Caco-2 (cell line): ENCODE results near the gene LOXL3. TPM values are rescaled to one million over a fixed set of nuclear protein-coding genes. Genes with fewer than 3 reads are reported as not detected.
A peak's percentile ranks its signal among the peaks of the same experiment; 100 is the strongest.

Experiments used
- BruUV-seq: library from RNA; stranded (reverse); fragments of 400-500 nt; replicated peaks from 2 replicates; lab custom pipeline; 2021; lab: Mats Ljungman, UMichigan
- CTCF ChIA-PET: fragments of 300-600 bp; sonication (Branson Sonifier 250); formaldehyde crosslinking; loops from one replicate; lab custom pipeline; 2022; ENCODE audit warnings: antibody characterized with exemption; lab: Charles Lee
- POLR2A ChIA-PET: fragments of 300-600 bp; sonication (Branson Sonifier 250); formaldehyde crosslinking; loops from one replicate; lab custom pipeline; 2022; ENCODE audit warnings: antibody characterized with exemption; lab: Charles Lee
- DNase-seq, 2 experiments: peaks; one replicate each; pipeline versions ENCODE4 v3.0.0 to v3.0.0-alpha.2; 2020 to 2022
- H3K27me3 ChIP-seq: replicated peaks from 2 replicates; pipeline ENCODE4 v1.6.0; 2011; ENCODE audit warnings: low read length; ENCODE audit not compliant: control insufficient read depth, insufficient read depth
- H3K36me3 ChIP-seq: 2 replicates; pipeline ENCODE4 v1.5.1; 2011; ENCODE audit warnings: low read length; ENCODE audit not compliant: control insufficient read depth, insufficient read depth
- H3K4me1 ChIP-seq: fragments of 250-450 bp; sonication (Bioruptor Pico); 2 replicates; pipeline ENCODE4 v1.5.1; 2020; ENCODE audit warnings: mild to moderate bottlenecking
- H3K4me3 ChIP-seq: 2 replicates; pipeline ENCODE4 v1.5.1; 2011; ENCODE audit warnings: low read depth, mild to moderate bottlenecking, control low read depth, low read length
- H3K9me3 ChIP-seq: fragments of 250-450 bp; sonication (Bioruptor Pico); 2 replicates; pipeline ENCODE4 v1.5.1; 2020; ENCODE audit warnings: mild to moderate bottlenecking, moderate library complexity
- H3K27ac Mint-ChIP-seq: one replicate; pipeline ENCODE4 v1.8.0; 2022; ENCODE audit warnings: mixed read lengths; ENCODE audit not compliant: unreplicated experiment
- H3K27me3 Mint-ChIP-seq: one replicate; pipeline ENCODE4 v1.8.0; 2022; ENCODE audit warnings: mixed read lengths; ENCODE audit not compliant: insufficient read depth, unreplicated experiment
- H3K36me3 Mint-ChIP-seq: one replicate; pipeline ENCODE4 v1.8.0; 2022; ENCODE audit warnings: mild to moderate bottlenecking, mixed read lengths; ENCODE audit not compliant: insufficient read depth, unreplicated experiment
- H3K4me1 Mint-ChIP-seq: one replicate; pipeline ENCODE4 v1.8.0; 2022; ENCODE audit warnings: low read depth, mixed read lengths; ENCODE audit not compliant: unreplicated experiment
- H3K4me3 Mint-ChIP-seq: one replicate; pipeline ENCODE4 v1.8.0; 2022; ENCODE audit warnings: mild to moderate bottlenecking, moderate library complexity, mixed read lengths; ENCODE audit not compliant: unreplicated experiment
- H3K9me3 Mint-ChIP-seq: one replicate; pipeline ENCODE4 v1.8.0; 2022; ENCODE audit warnings: mixed read lengths; ENCODE audit not compliant: unreplicated experiment
- CTCF ChIP-seq, 2 experiments: fragments of 200-600 bp in 1 of 2; IDR thresholded peaks; 1 replicate in 1 of 2; 2 replicates in 1 of 2; pipeline versions ENCODE4 v1.5.1 to v1.8.0; 2011 to 2022; ENCODE audit warnings: antibody characterized with exemption in 1 of 2, control low read depth in 1 of 2, inconsistent platforms in 1 of 2, low read depth in 1 of 2, low read length in 1 of 2, mild to moderate bottlenecking in 1 of 2, moderate library complexity in 1 of 2; ENCODE audit not compliant: insufficient read depth in 1 of 2, severe bottlenecking in 1 of 2, unreplicated experiment in 1 of 2
- intact Hi-C: fragments of 100-400 bp; cut with micrococcal nuclease; formaldehyde crosslinking; loops from one replicate; pipeline ENCODE4 v1.10.0; 2022; ENCODE audit not compliant: unreplicated experiment
- total RNA-seq: library from RNA; stranded (reverse); gene quantifications from 2 replicates; pipeline ENCODE4 v1.2.3, GENCODE V29; 2022

LOXL3 gene
- total RNA-seq, 1 experiment from 2014 or later = 13.8 TPM

- H3K9me3 Mint-ChIP-seq = no peaks in the 10 kb centered on the region
- intact Hi-C loops = loop anchor here (1.0 to 2.0 kb wide), 4 partner anchors 20 to 66 kb away; partner anchors contain the start of genes AUP1, CCDC142, HTRA2 and PCGF1
- peak overlapping the region; percentile 87 for H3K4me3 Mint-ChIP-seq
- TSS peak; percentile 59 for BruUV-seq
- Histone ChIP-seq H3K9me3 (no peaks in the 10 kb centered on the region), H3K27me3 (no peaks in the 10 kb centered on the region), H3K4me1 (peaks cover 22% of the 10 kb centered on the region), H3K4me3 (peak overlapping the region; percentile 74), H3K36me3 (no peaks in the 10 kb centered on the region)
- POLR2A ChIA-PET = interaction anchor here (1.0 kb wide), 1 partner anchor 10 kb away, joined by 3 read pairs; no protein-coding TSS in a partner anchor
- H3K36me3 Mint-ChIP-seq = peaks cover 8% of the 10 kb centered on the region
- no peak for TF ChIP-seq CTCF (IDR thresholded peaks at IDR 0.05; ENCODE audit: insufficient read depth in 1 of 2, low read depth in 1 of 2, low read length in 1 of 2, severe bottlenecking in 1 of 2, unreplicated experiment in 1 of 2)
- H3K4me1 Mint-ChIP-seq = peaks cover 13% of the 10 kb centered on the region
- H3K27ac Mint-ChIP-seq = peak overlapping the region; percentile 94
- peak; percentile 88 to 90 for DNase-seq
- CTCF ChIA-PET = no interaction called here
- no peaks in the 10 kb centered on the region for H3K27me3 Mint-ChIP-seq
These were observed 4.6 kb downstream of the LOXL3 start for GRCh38 chr2:74548900-74549826.

GRCh38 chr2:74548285-74548899, 5.3 kb downstream of the LOXL3 start:
- Mint-ChIP-seq H3K4me1 (peaks cover 13% of the 10 kb centered on the region), H3K27ac (peak overlapping the region; percentile 51), H3K4me3 (peak overlapping the region; percentile 87), H3K9me3 (no peaks in the 10 kb centered on the region), H3K36me3 (peaks cover 8% of the 10 kb centered on the region), H3K27me3 (no peaks in the 10 kb centered on the region)
- Histone ChIP-seq H3K27me3 (no peaks in the 10 kb centered on the region), H3K9me3 (no peaks in the 10 kb centered on the region), H3K4me1 (peaks cover 20% of the 10 kb centered on the region), H3K36me3 (no peaks in the 10 kb centered on the region), H3K4me3 (peak overlapping the region; percentile 74)
- no TSS peak for BruUV-seq
- DNase-seq = no peak
- CTCF ChIA-PET = no interaction called here
- POLR2A ChIA-PET = interaction anchor here (1.0 kb wide), 1 partner anchor 10 kb away, joined by 3 read pairs; no protein-coding TSS in a partner anchor
- TF ChIP-seq CTCF (IDR thresholded peaks at IDR 0.05; ENCODE audit: insufficient read depth in 1 of 2, low read depth in 1 of 2, low read length in 1 of 2, severe bottlenecking in 1 of 2, unreplicated experiment in 1 of 2) = no peak
- intact Hi-C loops = loop anchor here (2.0 kb wide), 1 partner anchor 66 kb away; the partner anchor contains the start of genes CCDC142 and TTC31

- H3K9me3 ChIP-seq = no peaks in the 10 kb centered on the region
- no peak for TF ChIP-seq CTCF (IDR thresholded peaks at IDR 0.05; ENCODE audit: insufficient read depth in 1 of 2, low read depth in 1 of 2, low read length in 1 of 2, severe bottlenecking in 1 of 2, unreplicated experiment in 1 of 2)
- peaks cover 17% of the 10 kb centered on the region for H3K4me1 ChIP-seq
- intact Hi-C loops = no loop called here
- no peaks in the 10 kb centered on the region for H3K27me3 Mint-ChIP-seq
- ChIA-PET CTCF (no interaction called here), POLR2A (no interaction called here)
- H3K9me3 Mint-ChIP-seq = no peaks in the 10 kb centered on the region
- no peak for DNase-seq
- peaks cover 8% of the 10 kb centered on the region for H3K36me3 Mint-ChIP-seq
- H3K4me3 ChIP-seq = no peak overlapping the region
- H3K4me1 Mint-ChIP-seq = peaks cover 6% of the 10 kb centered on the region
- H3K27me3 ChIP-seq = no peaks in the 10 kb centered on the region
- no peak overlapping the region for H3K27ac Mint-ChIP-seq
- no peak overlapping the region for H3K4me3 Mint-ChIP-seq
- no TSS peak for BruUV-seq
- H3K36me3 ChIP-seq = no peaks in the 10 kb centered on the region
These were observed 7.7 kb downstream of the LOXL3 start for GRCh38 chr2:74546004-74546403.
